ENCODE results near the gene MAP2K7.
A peak's percentile ranks its signal among the peaks of the same experiment; 100 is the strongest.

The MAP2K7 gene

DNA sequence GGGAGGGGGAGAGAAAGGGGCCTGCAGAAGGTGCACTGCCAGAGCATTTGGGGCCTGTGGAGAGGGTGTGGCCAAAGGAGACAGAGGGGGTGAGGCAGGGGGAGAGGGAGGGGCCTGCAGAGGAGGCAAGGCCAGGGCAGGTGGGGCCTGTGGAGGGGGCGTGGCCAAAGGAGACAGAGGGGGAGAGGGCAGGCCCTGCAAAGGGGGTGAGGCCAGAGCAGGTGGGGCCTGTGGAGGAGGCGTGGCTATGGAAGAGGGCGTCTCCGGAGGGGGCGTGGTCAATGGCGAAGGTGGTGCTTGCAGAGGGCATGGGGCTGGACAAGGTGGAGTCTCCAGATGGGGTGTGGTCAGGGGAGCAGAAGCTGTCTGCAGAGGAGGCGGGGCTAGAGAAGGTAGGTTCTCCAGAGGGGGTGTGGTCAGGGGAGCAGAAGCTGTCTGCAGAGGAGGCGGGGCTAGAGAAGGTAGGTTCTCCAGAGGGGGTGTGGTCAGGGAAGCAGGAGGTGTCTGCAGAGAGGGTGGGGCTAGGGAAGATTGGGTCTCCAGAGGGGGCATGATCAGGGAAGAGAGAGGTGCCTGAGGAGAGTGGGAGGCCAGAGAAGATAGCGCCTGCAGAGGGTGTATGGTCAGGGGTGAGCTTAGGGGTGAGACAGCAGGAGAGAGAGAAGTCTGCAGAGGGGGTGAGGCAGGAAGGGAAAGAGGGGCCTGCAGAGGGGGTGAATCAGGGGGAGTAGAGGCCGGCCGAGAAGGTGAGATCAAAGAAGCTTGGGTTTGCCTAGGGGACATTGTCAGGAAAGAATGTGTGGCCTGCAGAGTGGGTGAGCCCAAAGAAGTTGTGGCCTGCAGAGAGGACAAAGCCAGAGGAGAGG, 32.9 kb upstream of the MAP2K7 start:
- WGBS, result 54% methylated on average over 11 of the region's 11 CpGs
- Histone ChIP-seq H4K91ac (ENCODE audit: low read length) (peak overlapping the region; percentile 54), H3K18ac (ENCODE audit: low read depth in 1 of 2, low read length in 2 of 2) (no peak overlapping the region), H3K36me3 (ENCODE audit: control insufficient read depth in 1 of 2, insufficient read depth in 2 of 2, low read depth in 1 of 2, low read length in 2 of 2) (no peaks in the 10 kb centered on the region), H3K9ac (ENCODE audit: low read length) (no peak overlapping the region), H4K8ac (ENCODE audit: low read length) (peak overlapping the region; percentile 38), H2AFZ (ENCODE audit: low read depth, low read length) (no peak overlapping the region), H2BK120ac (ENCODE audit: low read depth, low read length) (no peak overlapping the region), H3K14ac (ENCODE audit: low read length in 2 of 2) (no peak overlapping the region), H3K4me2 (ENCODE audit: low read length, poor library complexity, severe bottlenecking) (no peak overlapping the region), H3K79me1 (replicated peaks; ENCODE audit: low read length, poor library complexity, severe bottlenecking) (no peaks in the 10 kb centered on the region), H3K4me1 (ENCODE audit: control insufficient read depth, insufficient read depth, low read depth, low read length) (peaks cover 53% of the 10 kb centered on the region), H2BK15ac (ENCODE audit: low read depth, poor library complexity, severe bottlenecking) (no peak overlapping the region), H3K4me3 (ENCODE audit: insufficient read depth in 1 of 2, low read depth in 1 of 2, low read length in 2 of 2) (no peak overlapping the region), H2BK12ac (ENCODE audit: low read length in 2 of 2) (no peak overlapping the region), H2AK5ac (ENCODE audit: low read length, severe bottlenecking) (no peak overlapping the region), H3K27ac (ENCODE audit: low read length, poor library complexity, severe bottlenecking) (peak overlapping the region; percentile 49), H3K4ac (ENCODE audit: low read depth in 1 of 2, low read length in 2 of 2) (peak overlapping the region in 1 of 2 experiments; percentile 19), H3K23ac (ENCODE audit: low read length in 2 of 2) (no peak overlapping the region), H3K9me3 (ENCODE audit: control insufficient read depth, low read length) (no peaks in the 10 kb centered on the region), H3K27me3 (ENCODE audit: control insufficient read depth in 1 of 2, insufficient read depth in 1 of 2, low read length in 2 of 2) (peaks cover 24 to 62% of the 10 kb centered on the region in 2 experiments), H2BK5ac (ENCODE audit: low read depth, low read length, poor library complexity, severe bottlenecking) (no peak overlapping the region)
- peak; percentile 56 for DNase-seq

GRCh38 chr19:7871437-7872305, 32.0 kb upstream of the MAP2K7 start:
- Histone ChIP-seq H3K27ac (ENCODE audit: low read length, poor library complexity, severe bottlenecking) (peak overlapping the region; percentile 78), H2AFZ (ENCODE audit: low read depth, low read length) (peak overlapping the region; percentile 95), H3K23ac (ENCODE audit: low read length in 2 of 2) (no peak overlapping the region), H2BK15ac (ENCODE audit: low read depth, poor library complexity, severe bottlenecking) (peak overlapping the region; percentile 91), H4K8ac (ENCODE audit: low read length) (peak overlapping the region; percentile 73), H4K91ac (ENCODE audit: low read length) (peak overlapping the region; percentile 75), H3K18ac (ENCODE audit: low read depth in 1 of 2, low read length in 2 of 2) (peak overlapping the region; percentile 28 to 75), H3K14ac (ENCODE audit: low read length in 2 of 2) (peak overlapping the region in 1 of 2 experiments; percentile 49), H3K27me3 (ENCODE audit: control insufficient read depth in 1 of 2, insufficient read depth in 1 of 2, low read length in 2 of 2) (peaks cover 30 to 65% of the 10 kb centered on the region in 2 experiments), H3K9me3 (ENCODE audit: control insufficient read depth, low read length) (no peaks in the 10 kb centered on the region), H3K4me2 (ENCODE audit: low read length, poor library complexity, severe bottlenecking) (peak overlapping the region; percentile 57), H2BK12ac (ENCODE audit: low read length in 2 of 2) (peak overlapping the region in 1 of 2 experiments; percentile 84), H3K4me1 (ENCODE audit: control insufficient read depth, insufficient read depth, low read depth, low read length) (peaks cover 53% of the 10 kb centered on the region), H2AK5ac (ENCODE audit: low read length, severe bottlenecking) (no peak overlapping the region), H2BK120ac (ENCODE audit: low read depth, low read length) (no peak overlapping the region), H3K79me1 (replicated peaks; ENCODE audit: low read length, poor library complexity, severe bottlenecking) (no peaks in the 10 kb centered on the region), H2BK5ac (ENCODE audit: low read depth, low read length, poor library complexity, severe bottlenecking) (no peak overlapping the region), H3K36me3 (ENCODE audit: control insufficient read depth in 1 of 2, insufficient read depth in 2 of 2, low read depth in 1 of 2, low read length in 2 of 2) (no peaks in the 10 kb centered on the region), H3K4ac (ENCODE audit: low read depth in 1 of 2, low read length in 2 of 2) (peak overlapping the region in 1 of 2 experiments; percentile 38), H3K9ac (ENCODE audit: low read length) (no peak overlapping the region), H3K4me3 (ENCODE audit: insufficient read depth in 1 of 2, low read depth in 1 of 2, low read length in 2 of 2) (peak overlapping the region in 1 of 2 experiments; percentile 69)
- 10% methylated on average over 33 of the region's 33 CpGs for WGBS
- peak; percentile 96 for DNase-seq

- no peak overlapping the region for H3K27ac ChIP-seq (ENCODE audit: low read length, poor library complexity, severe bottlenecking)
- H3K4me2 ChIP-seq (ENCODE audit: low read length, poor library complexity, severe bottlenecking), result peak overlapping the region; percentile 59
- peaks cover 30 to 61% of the 10 kb centered on the region in 2 experiments for H3K27me3 ChIP-seq (ENCODE audit: control insufficient read depth in 1 of 2, insufficient read depth in 1 of 2, low read length in 2 of 2)
- no peak overlapping the region for H3K4ac ChIP-seq (ENCODE audit: low read depth in 1 of 2, low read length in 2 of 2)
- H2AFZ ChIP-seq (ENCODE audit: low read depth, low read length), result peak overlapping the region; percentile 47
- peak overlapping the region; percentile 28 to 75 for H3K18ac ChIP-seq (ENCODE audit: low read depth in 1 of 2, low read length in 2 of 2)
- peaks cover 53% of the 10 kb centered on the region for H3K4me1 ChIP-seq (ENCODE audit: control insufficient read depth, insufficient read depth, low read depth, low read length)
- H2BK5ac ChIP-seq (ENCODE audit: low read depth, low read length, poor library complexity, severe bottlenecking), result no peak overlapping the region
- H2BK15ac ChIP-seq (ENCODE audit: low read depth, poor library complexity, severe bottlenecking), result peak overlapping the region; percentile 12
- peak overlapping the region in 1 of 2 experiments; percentile 72 for H3K14ac ChIP-seq (ENCODE audit: low read length in 2 of 2)
- H3K9me3 ChIP-seq (ENCODE audit: control insufficient read depth, low read length), result no peaks in the 10 kb centered on the region
- no peaks in the 10 kb centered on the region for H3K79me1 ChIP-seq (replicated peaks; ENCODE audit: low read length, poor library complexity, severe bottlenecking)
- H2AK5ac ChIP-seq (ENCODE audit: low read length, severe bottlenecking), result no peak overlapping the region
- no peaks in the 10 kb centered on the region for H3K36me3 ChIP-seq (ENCODE audit: control insufficient read depth in 1 of 2, insufficient read depth in 2 of 2, low read depth in 1 of 2, low read length in 2 of 2)
- no peak overlapping the region for H3K23ac ChIP-seq (ENCODE audit: low read length in 2 of 2)
- H2BK120ac ChIP-seq (ENCODE audit: low read depth, low read length), result no peak overlapping the region
- DNase-seq, result no peak
- H4K91ac ChIP-seq (ENCODE audit: low read length), result no peak overlapping the region
- WGBS, result 52% methylated on average over 43 of the region's 47 CpGs
- no peak overlapping the region for H4K8ac ChIP-seq (ENCODE audit: low read length)
- no peak overlapping the region for H3K9ac ChIP-seq (ENCODE audit: low read length)
- H2BK12ac ChIP-seq (ENCODE audit: low read length in 2 of 2), result peak overlapping the region in 1 of 2 experiments; percentile 61
- no peak overlapping the region for H3K4me3 ChIP-seq (ENCODE audit: insufficient read depth in 1 of 2, low read depth in 1 of 2, low read length in 2 of 2)
Measured at GRCh38 chr19:7872306-7873204, 31.1 kb upstream of the MAP2K7 start.
